Measurements from ENCODE around the gene ADAMTSL3.

DNA sequence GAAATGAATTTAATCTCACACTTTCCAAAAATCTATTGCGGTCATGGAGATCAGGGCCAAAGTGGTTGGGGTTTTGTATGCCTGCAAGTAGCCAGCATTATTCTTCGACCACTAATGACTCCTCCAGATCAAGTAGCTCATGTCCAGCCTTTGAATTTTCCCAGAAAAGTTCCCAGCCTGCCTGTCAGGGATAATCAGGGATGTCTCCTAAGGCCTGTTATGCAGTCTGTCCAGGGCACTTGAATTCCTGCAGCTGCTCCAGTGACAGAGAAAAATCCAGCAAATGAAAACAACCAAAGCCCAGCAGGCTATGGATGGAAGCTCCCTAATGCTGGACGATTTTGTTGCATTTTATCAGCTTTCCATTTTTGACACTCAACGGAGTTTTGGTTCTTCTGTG lies 215.4 kb downstream of the ADAMTSL3 start:
- TF ChIP-seq, protein P1, sequence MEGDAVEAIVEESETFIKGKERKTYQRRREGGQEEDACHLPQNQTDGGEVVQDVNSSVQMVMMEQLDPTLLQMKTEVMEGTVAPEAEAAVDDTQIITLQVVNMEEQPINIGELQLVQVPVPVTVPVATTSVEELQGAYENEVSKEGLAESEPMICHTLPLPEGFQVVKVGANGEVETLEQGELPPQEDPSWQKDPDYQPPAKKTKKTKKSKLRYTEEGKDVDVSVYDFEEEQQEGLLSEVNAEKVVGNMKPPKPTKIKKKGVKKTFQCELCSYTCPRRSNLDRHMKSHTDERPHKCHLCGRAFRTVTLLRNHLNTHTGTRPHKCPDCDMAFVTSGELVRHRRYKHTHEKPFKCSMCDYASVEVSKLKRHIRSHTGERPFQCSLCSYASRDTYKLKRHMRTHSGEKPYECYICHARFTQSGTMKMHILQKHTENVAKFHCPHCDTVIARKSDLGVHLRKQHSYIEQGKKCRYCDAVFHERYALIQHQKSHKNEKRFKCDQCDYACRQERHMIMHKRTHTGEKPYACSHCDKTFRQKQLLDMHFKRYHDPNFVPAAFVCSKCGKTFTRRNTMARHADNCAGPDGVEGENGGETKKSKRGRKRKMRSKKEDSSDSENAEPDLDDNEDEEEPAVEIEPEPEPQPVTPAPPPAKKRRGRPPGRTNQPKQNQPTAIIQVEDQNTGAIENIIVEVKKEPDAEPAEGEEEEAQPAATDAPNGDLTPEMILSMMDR (conservative IDR thresholded peaks at IDR 0.05) = no peak
- no peak for TF ChIP-seq ZFX (IDR thresholded peaks at IDR 0.05)

Data from C4-2B (cell line).